ENCODE results near the gene COPB1.
"Not testable (repeated sequence)": the region's sequence is repeated elsewhere in the genome, so short reads cannot be mapped to it uniquely, and the experiment has no call there.

The COPB1 gene, protein sequence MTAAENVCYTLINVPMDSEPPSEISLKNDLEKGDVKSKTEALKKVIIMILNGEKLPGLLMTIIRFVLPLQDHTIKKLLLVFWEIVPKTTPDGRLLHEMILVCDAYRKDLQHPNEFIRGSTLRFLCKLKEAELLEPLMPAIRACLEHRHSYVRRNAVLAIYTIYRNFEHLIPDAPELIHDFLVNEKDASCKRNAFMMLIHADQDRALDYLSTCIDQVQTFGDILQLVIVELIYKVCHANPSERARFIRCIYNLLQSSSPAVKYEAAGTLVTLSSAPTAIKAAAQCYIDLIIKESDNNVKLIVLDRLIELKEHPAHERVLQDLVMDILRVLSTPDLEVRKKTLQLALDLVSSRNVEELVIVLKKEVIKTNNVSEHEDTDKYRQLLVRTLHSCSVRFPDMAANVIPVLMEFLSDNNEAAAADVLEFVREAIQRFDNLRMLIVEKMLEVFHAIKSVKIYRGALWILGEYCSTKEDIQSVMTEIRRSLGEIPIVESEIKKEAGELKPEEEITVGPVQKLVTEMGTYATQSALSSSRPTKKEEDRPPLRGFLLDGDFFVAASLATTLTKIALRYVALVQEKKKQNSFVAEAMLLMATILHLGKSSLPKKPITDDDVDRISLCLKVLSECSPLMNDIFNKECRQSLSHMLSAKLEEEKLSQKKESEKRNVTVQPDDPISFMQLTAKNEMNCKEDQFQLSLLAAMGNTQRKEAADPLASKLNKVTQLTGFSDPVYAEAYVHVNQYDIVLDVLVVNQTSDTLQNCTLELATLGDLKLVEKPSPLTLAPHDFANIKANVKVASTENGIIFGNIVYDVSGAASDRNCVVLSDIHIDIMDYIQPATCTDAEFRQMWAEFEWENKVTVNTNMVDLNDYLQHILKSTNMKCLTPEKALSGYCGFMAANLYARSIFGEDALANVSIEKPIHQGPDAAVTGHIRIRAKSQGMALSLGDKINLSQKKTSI

GRCh38 chr11:14499560-14500180 is at the start of gene COPB1:
TSS of gene COPB1 (minus strand) at chr11:14499811. CDS start at chr11:14498928, 883 bp downstream.
- peak; percentile 71 to 76 (median 75) for DNase-seq (ENCODE audit: low read depth in 3 of 3, low spot score in 1 of 3)

DNA sequence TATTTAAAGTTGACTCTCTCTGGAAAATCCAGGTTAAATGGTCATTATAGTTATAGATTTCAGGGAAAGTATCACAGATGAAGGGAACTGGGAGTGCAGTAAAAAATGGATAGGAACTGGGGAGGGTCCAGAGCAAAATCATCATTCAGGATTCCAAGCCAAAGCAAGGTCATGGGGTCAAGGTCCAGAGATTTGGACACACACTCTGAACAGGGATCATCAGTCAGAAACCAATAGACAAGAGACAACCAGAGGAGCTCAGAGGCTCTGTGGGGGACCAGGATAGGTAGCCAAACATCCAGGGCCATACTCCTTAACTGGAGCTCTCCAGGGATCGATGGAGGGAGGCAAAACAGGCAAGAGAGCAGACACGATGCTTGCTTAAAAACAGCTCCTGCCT is 47.8 kb upstream of the COPB1 start:
- DNase-seq (ENCODE audit: low read depth in 3 of 3, low spot score in 1 of 3), result no peak

DNA sequence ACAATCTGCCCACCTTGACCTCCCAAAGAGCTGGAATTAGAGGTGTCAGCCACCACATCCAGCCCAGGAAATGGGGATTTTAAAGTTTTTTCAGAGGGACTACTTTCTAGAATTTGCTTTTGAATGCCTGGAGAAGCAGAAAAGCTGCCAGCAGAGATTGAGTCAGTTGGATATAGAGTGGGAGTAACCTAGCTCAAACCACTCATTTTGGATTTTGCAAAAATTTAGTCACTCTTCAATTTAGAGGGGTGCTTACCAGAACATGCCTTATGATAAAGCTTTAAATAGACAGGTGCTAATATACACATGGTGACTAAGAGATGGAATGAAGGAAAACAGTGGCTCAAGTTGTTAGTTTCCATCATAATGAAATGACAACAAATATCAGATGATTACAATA is 47.1 kb upstream of the COPB1 start:
- no peak for DNase-seq (ENCODE audit: low read depth in 3 of 3, low spot score in 1 of 3)

- DNase-seq (ENCODE audit: low read depth in 3 of 3, low spot score in 1 of 3), result no peak
Measured at GRCh38 chr11:14544611-14545010, 45.0 kb upstream of the COPB1 start.

DNA sequence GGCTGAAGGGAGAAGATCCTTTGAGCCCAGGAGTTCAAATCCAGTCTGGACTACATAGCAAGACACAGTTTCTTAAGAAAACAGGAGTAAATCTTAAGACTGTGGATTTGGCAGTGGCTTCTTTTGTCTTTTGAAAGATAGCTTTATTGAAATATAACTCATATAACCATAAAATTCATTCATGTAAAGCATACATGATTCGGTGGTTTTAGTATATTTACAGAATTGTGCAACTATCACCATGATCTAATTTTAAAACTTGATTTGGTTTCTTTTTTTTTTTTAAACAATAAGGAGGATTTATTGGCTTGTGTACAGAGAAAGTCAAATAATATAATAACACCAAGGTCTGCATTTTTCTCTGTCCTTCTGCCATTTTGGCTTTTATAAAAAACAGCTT is 43.6 kb upstream of the COPB1 start:
- no peak for DNase-seq (ENCODE audit: low read depth in 3 of 3, low spot score in 1 of 3)

- no peak for DNase-seq (ENCODE audit: low read depth in 3 of 3, low spot score in 1 of 3)
Measured at GRCh38 chr11:14542324-14542723, 42.7 kb upstream of the COPB1 start.

GRCh38 chr11:14541192-14541947 is 41.8 kb upstream of the COPB1 start:
- no peak for DNase-seq (ENCODE audit: low read depth in 3 of 3, low spot score in 1 of 3)

DNA sequence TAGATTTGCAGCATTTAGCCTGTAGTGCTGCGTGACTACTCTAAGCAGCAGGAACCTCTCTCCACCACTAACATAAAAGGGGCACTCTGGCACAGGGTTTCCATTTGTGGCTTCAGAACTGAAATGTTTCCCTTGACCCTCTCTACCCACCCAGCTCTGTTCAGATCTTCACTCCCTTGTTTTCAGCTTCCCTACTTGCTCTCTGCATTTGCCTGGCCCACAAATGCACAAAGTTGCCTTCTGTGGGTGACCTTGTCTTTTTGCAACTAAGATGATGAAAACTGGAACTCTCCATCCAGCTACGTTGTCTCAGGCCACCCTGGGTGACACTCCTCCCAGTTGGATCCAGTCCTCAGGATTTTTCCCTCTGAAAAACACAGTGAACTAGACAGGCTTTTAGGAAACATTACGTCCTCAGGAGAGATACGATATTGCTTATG is 40.4 kb upstream of the COPB1 start:
- no peak for DNase-seq (ENCODE audit: low read depth in 3 of 3, low spot score in 1 of 3)

DNA sequence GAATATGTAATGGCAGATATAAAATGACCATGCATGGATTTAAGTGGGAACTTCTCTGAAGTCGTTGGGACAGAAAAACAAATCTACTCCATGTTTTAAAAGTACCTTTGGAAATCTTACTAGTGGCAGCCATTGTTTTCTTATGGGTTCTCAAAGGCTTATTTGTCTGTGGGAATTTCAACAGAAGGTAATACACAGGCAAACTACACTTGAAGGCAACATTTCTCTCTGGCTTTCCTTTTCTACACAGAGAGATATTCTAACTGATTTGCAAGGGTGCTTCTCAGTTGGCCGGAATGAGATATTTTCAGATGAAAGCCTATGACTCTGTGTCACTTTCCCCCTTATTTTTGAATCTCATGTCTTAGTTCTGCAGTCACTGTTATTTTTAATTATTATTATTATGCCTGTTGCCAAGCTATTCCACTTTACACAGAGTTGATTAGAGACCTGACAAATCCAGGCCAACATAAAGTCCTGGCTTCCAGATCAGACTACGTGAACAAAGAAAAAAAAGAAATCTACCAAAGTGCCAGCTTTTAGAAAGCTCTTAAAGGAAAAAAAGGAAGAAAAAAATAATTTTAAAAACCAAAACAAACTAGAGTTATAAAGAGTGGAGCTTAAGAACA is 39.4 kb upstream of the COPB1 start:
- no peak for DNase-seq (ENCODE audit: low read depth in 3 of 3, low spot score in 1 of 3)

DNA sequence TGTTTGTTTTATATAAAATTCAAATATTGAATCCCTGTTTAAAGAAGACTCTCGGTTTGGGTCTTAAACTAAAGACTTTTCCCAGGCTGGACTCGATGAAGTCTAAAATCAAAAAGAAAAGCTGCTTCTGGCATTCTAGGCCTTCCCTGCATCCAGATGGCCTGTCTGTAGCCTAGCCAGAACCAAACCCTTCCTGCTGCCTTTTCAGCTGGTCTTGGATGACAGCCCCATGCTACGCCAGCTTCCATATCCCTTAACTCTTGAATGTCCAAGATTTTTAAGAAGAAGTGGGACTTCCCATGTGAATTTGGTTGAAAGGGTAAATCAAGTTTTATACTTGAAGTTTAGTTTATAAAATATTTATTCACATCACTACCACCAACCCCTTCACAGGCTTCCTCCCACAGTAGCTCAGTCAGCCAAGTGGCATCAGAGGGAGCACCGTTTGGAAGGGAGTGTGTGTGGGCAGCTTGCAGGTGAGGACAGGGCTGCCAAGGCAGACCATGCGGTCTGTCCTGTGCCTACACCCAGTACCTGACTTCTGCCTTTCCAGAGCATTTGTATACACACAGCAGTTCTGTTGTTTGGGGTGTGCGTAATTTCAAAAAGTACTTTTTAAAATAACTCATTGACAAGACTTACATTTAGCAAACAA is 38.8 kb upstream of the COPB1 start:
- DNase-seq (ENCODE audit: low read depth in 3 of 3, low spot score in 1 of 3), result no peak

- no peak for DNase-seq (ENCODE audit: low read depth in 3 of 3, low spot score in 1 of 3)
Measured at GRCh38 chr11:14537134-14537599, 37.6 kb upstream of the COPB1 start.

DNA sequence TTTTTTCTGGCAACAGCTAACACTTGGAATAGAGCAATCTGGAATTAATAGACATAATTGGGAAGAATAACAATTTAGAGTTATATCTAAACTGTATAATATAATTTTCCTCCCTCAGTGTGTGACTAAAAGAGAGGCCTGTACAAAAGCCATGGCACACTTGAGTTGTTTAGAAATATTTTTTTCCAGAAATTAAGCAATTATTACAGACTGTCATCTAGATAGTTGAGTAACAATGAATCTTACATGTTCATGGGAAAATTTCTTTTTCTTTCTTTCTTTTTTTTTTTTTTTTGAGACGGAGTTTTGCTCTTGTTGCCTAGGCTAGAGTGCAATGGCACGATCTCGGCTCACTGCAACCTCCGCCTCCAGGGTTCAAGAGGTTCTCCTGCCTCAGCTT is 35.6 kb upstream of the COPB1 start:
- DNase-seq (ENCODE audit: low read depth in 3 of 3, low spot score in 1 of 3), result not testable (repeated sequence)

DNA sequence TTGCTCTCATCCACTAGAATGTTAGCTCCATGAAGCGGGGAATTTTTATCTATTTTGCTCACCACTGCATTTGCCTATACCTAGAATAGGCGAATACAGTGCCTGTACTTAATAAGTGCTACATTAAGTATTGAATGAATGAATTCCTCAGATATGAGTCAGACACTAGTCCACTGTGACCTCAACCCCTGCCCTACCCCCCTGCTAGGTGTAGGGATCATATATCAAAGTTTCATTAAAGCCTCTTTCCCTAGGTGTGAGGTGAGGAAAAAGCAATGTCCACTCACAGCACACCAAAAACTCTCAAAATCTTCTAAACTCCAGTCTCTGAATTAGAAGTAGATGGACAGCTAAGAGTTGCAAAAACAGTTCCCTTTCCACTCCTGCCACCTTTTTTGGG is 30.3 kb upstream of the COPB1 start:
- DNase-seq (ENCODE audit: low read depth in 3 of 3, low spot score in 1 of 3), result no peak

- DNase-seq (ENCODE audit: low read depth in 3 of 3, low spot score in 1 of 3), result no peak
Measured at GRCh38 chr11:14529321-14529720, 29.7 kb upstream of the COPB1 start.

- no peak for DNase-seq (ENCODE audit: low read depth in 3 of 3, low spot score in 1 of 3)
Measured at GRCh38 chr11:14522801-14523200, 23.2 kb upstream of the COPB1 start.

DNA sequence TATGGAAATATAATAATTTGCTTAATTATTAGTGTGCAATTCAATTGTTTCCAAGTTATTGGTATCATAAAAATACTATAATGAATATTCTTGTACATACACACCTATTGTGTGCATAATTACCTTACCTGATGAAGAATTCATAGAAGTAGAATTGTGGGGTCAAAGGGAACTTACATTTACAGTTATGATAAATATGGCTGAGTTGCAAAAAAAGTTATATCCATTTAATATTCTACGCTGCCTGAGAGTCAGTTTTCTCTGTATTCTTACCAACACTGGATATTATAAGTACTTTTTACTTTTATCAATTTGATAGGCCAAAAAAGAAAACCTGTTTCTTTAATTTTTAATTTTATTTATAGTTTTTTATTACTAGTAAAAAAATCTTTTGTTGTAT is 22.6 kb upstream of the COPB1 start:
- no peak for DNase-seq (ENCODE audit: low read depth in 3 of 3, low spot score in 1 of 3)

DNA sequence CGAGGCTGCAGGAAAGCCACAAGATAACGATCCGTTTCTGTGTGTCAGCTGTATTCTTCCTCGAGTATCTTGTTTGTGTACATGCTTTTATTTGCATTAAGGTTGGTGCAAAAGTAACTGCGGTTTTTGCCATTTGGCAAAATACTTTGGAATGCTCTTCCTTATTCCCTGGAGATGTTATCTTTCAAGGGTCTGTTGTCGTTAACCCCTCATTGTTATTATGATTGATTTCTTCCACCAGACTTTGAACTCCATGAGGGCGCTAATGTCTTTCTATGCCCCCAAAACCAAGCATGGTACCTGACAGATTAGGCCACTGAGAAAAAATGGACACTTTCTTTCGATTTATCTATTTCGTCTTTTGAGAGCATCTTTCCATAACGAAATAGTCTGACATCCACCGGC is 21.1 kb upstream of the COPB1 start:
- no peak for DNase-seq (ENCODE audit: low read depth in 3 of 3, low spot score in 1 of 3)

DNA sequence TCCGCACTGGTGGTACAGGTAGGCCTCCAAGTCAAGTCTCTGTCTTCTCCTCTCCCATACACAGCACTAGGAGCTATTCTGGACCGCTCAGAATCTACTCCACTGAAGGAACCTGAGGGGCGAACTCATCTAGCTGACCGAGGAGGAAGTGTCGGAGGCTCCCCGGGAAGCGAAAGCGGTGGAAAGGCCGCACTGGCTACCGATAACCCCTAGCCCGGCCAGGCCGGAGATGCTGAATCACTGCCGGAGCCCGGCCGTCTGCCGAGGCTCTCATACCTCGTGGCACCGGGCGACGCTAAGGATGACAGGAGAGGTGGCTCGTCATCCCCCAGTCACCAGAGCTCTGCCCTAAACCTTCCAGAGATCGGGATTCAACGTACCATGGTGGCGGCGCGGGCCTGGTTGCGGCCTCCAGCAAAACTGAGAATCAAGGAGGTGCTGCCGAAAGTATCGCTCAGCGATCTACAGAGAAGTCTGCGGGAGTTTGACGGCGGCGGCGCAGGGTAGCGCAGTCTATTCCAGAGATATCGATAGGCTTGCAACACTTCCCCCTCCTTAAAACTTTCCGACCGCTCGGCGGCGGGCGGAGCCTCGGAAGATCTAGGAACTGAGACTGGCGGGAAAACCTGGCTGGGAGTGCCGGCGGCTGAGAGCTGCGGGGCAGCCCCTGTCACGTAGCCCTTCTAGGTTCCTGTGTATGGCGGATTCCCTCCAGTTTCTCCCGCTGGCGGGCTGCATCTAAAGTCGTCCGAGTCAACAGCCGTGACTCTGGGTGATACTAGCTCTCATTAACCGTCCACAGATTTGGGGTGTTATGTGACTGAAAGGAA is 20.5 kb upstream of the COPB1 start, which contains the start of gene PSMA1:
TSS of gene PSMA1 (minus strand) at position 470 of the 830 bp plus-strand sequence. CDS start at position 383, 87 bp downstream.
- peak; percentile 70 to 83 (median 71) for DNase-seq (ENCODE audit: low read depth in 3 of 3, low spot score in 1 of 3)

GRCh38 chr11:14519597-14519916 is 19.9 kb upstream of the COPB1 start:
- no peak for DNase-seq (ENCODE audit: low read depth in 3 of 3, low spot score in 1 of 3)

Data from stimulated activated CD4-positive, alpha-beta T cell treated with anti-CD3 and anti-CD28 coated beads, TNF-alpha, amount 100 ng/mL, for 1 hour (primary cell).